ENCODE results near the gene MRTO4.
"Not testable (repeated sequence)": the region's sequence is repeated elsewhere in the genome, so short reads cannot be mapped to it uniquely, and the experiment has no call there.

MRTO4 gene

DNA sequence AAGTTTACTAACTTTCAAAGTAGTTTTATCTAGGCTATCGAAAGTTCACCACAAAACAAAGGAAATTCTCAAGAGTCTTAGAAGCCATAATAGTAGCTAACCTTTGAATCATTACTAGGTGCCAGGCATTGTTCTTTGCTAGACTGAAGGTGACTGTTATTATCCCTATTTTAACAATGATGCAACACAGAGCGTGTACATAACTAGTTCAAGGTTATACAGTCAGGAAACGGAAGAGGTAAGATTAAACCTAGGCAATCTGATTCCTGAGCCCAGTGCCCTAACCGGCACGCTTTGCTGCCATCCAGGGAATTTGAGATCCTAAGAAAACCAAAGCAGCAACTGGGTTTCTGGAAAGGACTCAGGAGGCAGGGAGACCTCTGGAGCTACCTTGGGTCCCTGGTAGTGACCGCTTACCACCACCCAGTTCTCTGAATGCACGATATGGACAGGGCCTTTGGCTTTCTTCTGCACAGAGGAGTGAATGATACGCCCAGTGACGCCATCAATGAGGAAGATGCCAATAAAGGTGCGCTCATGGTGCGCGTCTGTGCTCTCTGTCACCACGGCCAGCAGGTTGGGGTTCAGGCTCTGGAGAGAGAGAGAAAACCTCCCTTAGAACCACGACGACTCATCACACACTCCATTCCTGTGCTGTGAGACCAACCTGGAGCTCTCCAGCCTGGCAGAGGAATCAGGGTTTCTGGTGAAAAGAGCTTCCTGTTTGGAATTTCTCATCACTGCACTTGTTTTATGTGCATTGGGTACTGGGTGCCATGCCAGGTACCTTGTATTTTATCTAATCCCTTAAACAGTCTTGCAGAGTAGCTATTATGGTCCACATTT is 28.4 kb upstream of the MRTO4 start:
- DNase-seq (ENCODE audit: low read depth in 2 of 2), result no peak

DNA sequence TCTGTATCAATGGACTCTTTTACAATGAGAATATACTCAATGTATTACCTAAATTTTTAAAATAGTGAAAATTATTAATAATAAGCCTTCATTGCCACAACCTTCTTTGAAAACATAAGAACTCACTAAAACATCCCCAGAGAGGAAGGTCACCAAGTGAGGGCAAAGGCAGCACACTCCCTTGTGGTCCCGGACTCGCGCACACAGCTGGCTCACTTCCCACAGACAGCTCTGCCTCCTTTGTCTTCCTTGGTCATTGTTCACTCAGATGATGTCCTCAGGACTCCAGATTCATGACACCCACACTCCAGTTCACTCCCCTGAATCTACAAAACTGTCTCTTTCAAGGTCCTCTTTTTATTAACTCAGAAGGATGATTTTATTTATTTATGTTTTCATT is 22.4 kb upstream of the MRTO4 start:
- DNase-seq (ENCODE audit: low read depth in 2 of 2), result no peak

DNA sequence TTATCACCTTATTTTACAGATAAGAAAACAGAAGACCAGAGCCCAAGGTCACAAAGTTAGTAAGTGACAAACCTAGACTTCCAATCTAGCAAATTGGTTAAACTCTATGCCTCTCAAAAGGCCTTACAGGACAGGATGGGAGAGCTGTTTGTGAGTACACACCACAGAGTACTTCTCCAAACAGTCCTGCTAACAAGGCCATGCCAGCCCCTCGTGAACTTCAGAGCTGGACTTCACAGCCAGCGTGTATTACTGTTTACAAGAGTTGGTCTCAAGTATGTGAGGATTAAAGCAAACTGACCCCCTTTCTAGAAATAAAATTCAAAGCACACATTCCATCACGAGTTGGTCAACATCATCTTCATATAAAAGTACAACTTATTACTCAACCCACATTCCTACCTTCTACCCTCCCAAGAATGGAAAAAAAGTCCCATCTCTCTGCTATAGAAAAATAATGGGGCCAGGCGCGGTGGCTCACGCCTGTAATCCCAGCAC is 21.7 kb upstream of the MRTO4 start:
- DNase-seq (ENCODE audit: low read depth in 2 of 2), result no peak

DNA sequence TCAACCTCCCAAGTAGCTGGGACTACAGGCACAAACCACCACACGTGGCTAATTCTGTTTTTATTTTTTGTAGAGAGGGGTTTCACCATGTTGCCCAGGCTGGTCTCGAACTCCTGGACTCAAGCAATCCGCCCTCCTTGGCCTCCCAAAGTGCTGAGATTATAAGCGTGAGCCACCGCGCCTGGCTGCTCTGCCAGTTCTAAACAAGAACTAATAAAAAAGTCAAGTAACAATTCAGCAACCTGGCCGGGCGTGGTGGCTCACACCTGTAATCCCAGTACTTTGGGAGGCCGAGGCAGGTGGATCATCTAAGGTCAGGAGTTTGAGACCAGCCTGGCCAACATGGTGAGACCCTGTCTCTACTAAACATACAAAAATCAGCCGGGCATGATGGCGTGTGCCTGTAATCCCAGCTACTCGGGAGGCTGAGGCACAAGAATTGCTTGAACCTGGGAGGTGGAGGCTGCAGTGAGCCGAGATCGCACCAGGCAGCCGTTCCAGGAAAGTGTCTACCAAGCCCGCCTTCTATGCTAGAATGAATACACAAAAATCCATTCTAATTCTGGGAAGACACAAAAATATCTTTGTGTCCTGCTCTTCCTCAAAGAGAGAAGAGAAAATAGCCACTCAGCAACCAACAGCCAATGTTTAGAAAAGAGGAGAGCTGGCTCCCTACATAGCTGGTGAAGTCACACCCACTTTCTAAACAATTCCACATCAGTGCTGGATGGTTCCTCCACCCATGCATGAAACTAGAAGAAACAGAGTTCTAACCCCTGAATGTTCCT is 19.7 kb upstream of the MRTO4 start:
- DNase-seq (ENCODE audit: low read depth in 2 of 2), result not testable (repeated sequence)

DNA sequence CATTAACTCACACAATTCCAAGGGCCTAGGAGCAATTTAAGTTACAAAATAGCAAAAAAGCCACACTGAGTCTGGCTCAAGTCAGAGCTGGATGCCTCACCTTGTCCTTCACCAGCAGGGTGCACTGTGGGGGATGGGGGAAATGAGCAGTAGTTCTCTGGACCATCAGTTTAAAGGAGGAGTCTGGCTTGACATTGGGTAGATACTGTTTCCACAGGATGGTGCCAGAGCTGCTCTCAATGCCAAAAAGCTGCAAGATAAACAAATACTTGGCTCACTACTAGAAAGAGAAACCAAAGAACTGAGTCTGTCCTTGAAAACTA is 19.1 kb upstream of the MRTO4 start:
- DNase-seq (ENCODE audit: low read depth in 2 of 2), result no peak

DNA sequence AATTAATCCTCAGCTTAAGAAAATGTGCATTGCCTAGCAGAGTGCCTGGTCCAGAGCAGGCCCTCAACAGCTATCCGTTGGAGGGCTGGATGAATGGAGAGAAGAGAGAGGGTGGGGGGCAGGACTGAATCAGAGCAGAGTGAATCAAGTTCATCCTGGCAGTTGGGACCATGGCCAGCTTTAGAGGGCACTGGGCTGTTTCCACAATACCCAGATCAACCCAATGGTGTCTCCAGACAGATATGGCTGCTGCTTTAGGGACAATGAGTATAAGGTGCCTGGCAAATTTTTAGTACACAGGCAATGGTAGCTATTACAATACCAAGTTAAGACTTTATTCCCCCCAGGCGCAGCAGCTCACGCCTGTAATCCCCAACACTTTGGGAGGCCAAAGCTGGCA is 17.4 kb upstream of the MRTO4 start:
- DNase-seq (ENCODE audit: low read depth in 2 of 2), result no peak

DNA sequence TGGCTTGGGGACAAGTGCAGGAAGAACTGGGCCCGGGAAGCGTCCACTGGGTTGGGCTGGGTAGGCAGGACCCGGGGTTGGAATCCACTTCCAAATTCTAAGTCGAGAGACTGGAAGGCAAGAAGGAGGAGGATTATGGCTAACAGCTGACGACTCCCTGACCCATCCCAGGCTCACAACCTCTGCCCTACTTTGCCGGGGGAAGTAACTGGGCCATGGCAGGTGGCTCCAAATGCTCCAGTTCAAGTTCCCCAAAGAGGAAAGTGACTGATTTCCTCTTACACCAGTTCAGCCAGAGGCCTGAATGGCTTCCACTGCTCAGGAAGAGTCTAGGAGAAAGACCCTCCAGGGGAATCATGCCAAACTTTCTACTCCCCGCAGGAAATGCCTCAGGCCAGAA is 11.7 kb upstream of the MRTO4 start:
- no peak for DNase-seq (ENCODE audit: low read depth in 2 of 2)

DNA sequence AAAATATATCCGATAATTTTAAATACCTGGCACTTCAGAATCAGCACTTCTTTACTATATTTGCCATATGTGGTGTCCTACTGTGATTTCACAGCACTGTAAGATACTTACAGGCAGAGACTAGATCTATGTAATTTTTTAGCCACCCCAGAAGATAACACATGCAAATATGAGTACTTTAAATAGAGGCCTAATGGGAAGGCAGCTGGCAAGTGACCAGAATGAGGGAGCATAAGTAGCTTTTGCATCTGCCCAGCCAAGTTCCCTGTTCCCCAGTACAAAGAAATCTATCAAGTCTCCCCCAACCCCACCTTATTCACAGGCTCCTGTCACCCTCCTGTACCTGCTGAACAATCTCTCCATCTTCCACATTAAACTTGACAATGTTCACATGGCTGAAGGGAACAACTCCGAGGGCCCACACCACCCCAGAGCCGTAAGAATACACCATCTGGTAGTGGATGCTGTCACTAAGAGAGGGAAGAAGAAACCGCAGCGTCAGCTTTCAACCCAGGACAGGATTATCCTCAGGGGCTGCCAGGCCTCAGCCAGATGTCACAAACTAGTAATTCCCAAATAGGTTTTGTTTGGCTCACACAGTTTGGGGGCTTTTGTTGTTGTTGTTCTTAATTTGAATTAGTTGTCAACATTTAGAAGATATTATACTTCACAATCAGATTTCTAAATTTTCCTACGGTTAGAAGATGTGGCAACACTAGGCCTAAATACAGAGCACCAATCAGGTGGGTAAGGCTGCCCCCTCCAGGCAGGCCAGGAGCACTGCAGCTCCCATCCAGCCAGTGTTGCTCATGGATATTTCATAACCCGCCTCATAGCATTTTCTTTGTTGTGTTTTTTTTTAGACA is 10.7 kb upstream of the MRTO4 start:
- DNase-seq (ENCODE audit: low read depth in 2 of 2), result peak; percentile 17 to 29

DNA sequence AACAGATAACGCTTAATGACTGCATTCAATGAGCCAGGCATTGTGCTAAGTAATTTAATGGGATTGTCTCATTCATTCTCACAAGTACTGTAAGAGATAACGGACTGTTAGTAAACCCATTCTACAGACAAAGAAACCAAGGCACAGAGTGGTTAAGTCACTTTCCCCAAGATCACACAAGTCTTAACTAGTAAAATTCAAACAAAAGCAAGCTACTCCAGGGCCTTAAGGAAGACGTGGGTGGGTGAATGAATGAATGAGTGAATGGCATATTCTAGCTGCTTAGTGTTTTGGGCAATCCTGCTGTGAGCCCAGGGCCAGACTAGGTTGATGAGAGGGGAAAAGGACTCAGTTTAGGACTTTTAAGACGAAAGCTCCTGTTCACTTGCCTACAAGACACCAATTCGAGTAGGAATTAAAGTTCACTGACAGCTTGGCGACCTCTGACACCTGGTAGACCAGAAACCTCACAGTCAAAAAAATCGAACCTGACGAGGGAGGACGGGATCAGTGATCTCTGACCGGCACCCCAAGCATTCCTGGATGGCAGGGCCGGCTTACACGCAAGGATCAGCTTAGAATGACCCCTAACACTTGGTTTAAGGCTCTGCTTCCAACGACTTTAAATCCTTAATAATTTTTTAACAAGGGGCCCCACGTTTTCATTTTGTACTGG is 838 bp upstream of the MRTO4 start:
- DNase-seq (ENCODE audit: low read depth in 2 of 2), result no peak

DNA sequence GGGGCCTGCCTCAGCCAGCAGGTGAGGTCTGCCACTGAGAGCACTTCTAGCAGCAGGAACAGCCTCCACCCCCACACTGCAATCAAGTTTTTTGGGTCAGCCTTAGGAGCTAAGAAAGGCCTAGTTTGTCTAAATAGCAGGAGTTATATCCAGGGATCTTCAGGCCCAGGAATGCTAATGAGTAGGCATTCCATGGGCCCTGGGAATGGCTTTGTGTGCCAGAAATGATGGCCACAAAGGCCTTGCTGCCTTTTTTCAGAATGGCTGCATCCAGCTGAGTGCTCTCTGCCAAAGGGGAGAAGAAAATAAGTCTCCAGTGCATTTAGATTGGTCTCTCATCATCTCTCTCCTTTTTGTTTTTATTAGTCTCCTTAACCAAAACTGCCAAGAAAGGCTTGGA is 2.8 kb downstream of the MRTO4 start:
- DNase-seq (ENCODE audit: low read depth in 2 of 2), result no peak

DNA sequence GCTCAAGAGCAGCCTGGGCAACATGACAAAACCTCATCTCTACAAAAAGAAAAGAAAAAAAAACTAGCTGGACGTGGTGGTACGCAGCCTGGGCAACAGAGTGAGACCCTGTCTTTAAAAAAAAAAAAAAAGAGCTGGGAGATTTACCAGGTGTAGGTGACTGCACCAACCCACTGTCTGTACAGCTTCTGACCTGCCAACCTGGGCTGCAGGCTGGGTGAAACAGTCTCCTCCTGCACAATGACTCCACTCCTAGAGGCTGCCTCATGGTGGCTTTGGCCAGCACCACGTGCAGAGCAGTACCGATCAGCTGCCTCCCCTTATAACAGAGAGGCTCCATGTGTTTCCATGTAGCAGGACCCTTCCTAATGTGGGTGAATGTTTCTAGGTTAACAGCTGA is 3.7 kb downstream of the MRTO4 start:
- DNase-seq (ENCODE audit: low read depth in 2 of 2), result no peak

DNA sequence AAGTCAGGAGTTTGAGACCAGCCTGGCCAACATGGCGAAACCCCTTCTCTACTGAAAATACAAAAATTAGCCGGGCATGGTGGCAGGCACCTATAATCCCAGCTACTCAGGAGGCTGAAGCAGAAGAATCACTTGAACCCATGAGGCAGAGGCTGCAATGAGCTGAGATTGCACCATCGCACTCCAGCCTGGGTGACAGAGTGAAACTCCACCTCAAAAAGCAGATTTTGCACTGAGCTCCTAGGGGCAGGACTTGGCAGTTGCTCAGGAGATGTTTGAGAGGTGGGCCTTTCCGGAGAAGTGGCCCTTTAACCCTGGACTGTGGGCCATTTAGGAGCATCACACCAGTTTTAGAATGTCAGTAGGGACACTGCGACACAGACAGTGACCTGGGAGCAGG is 4.7 kb downstream of the MRTO4 start:
- DNase-seq (ENCODE audit: low read depth in 2 of 2), result not testable (repeated sequence)

DNA sequence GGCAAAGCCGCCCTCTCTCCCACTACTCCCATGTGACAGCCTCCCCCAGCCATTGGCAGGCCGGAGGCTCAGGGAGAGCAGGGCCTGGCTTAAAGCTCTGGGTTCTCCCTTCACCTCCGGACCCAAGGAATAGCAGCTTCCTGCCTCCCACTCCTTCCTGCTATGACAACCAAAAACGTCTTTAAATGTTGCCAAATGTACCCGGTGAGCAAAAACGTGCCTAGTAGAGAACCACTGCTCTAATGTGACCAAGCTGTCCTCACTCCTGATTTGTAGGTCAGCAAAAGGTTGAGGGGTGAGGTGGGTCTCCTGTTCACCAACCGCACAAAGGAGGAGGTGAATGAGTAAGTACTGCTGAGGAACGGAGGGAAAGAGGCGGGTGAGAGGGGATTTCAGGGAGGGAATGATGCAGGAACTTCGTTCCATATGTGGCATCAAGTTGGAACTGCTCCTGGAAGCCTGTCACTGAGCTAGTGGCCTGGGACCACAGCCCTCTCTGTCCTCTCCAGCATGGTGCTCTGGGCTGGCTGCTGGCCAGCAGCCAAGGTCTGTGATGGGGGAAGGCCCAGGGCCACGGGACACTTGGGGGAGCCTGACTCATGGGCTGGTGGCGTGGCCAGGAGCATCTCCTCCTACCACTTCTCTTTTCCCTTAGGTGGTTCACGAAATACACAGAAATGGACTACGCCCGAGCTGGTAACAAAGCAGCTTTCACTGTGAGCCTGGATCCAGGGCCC is 5.7 kb downstream of the MRTO4 start:
- no peak for DNase-seq (ENCODE audit: low read depth in 2 of 2)

DNA sequence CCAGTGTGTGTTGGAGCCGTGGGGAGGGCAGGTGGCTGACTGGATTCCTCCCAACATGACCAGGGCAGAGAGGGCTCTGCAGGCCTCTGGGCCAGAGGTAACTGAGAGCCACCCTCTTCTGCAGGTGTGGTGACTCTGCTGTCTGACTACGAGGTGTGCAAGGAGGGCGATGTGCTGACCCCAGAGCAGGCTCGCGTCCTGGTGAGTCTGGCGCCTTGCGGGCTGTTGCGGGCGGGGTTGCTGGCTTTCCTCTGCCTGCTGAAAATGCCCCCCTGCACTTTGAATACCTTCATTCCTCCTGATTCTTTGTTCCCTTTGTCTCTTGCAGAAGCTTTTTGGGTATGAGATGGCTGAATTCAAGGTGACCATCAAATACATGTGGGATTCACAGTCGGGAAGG is 6.7 kb downstream of the MRTO4 start:
- DNase-seq (ENCODE audit: low read depth in 2 of 2), result no peak

DNA sequence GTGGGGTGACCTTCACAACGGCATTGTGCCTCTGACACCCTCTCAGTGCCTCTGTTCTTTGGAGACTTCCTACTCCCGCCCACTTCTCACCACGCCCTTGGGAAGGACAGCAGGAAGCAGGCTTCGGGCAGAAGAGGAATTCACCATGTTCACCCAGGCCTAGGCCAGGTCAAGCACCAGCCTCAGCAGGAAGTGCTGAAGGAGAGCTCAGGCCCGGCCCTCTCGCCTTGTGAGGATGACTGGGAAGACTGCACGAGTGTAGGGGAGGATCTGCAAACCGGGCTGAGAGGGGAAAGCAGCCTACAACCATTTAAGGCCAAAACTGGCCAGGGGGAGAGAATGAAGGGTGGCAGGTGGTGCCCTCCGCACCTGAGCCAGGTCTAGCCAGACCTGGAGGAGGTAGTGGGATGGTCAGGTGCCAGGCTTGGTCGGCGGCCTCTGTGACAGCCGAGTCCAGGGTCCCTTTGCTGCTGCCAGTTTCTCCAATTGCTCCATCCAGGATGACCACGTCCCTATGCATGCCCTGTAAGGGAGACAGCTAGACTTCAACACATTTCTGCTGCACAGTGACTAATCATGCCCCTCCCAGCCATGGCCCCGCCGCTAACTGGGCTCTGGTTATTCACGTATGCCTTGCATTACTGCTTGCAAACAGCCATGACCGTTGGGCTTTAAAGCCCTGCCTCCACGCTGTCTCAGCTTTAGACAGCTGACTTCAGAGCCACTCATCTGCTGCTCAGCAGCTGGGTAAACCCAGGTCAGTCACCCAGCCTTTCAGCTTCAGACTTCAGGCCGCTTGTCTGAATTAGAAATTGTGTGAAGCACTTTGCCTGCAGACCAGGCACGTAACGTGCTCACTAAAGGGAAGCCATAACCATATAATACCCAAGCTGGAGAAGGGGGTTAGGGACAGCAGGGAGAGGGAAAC is 8.9 kb downstream of the MRTO4 start:
- no peak for DNase-seq (ENCODE audit: low read depth in 2 of 2)

DNA sequence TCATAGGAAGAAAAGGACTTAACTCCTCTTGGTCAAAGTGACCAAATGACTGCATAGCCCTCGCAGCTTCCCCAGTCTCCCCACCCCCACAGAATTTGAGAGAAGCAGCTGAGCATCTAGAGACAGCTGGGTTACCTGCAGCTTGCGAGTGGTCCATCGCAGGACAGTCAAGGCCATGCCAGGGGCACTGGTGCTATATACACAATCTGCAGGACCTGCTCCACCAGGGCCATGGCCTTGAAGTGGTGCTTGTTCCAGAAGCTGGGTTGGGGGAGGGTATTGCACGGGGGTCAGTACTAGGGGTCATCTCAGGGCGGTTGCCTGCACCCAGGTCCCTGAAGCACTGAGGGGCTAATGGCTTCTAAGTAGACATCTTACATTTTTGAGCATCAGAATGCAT is 10.4 kb downstream of the MRTO4 start:
- no peak for DNase-seq (ENCODE audit: low read depth in 2 of 2)

DNA sequence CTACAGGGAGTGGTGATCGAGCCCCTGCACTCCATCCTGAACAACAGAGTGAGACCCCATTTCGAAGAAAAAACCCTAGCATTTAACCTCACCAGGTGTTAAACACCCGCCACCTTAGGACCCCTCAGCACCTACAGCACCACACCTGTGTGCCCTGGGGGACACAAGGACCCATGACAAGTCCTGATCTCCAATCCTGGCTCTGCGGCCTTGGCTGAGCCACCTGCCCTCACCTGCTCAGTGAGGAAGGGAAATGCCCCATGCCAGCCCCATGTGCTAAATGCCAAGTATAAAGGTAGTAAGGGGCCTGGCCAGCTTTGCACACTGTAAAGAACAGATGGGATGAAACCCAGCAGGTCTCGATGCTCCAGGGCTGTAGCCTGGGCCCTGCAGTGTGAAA is 11.1 kb downstream of the MRTO4 start:
- DNase-seq (ENCODE audit: low read depth in 2 of 2), result no peak

DNA sequence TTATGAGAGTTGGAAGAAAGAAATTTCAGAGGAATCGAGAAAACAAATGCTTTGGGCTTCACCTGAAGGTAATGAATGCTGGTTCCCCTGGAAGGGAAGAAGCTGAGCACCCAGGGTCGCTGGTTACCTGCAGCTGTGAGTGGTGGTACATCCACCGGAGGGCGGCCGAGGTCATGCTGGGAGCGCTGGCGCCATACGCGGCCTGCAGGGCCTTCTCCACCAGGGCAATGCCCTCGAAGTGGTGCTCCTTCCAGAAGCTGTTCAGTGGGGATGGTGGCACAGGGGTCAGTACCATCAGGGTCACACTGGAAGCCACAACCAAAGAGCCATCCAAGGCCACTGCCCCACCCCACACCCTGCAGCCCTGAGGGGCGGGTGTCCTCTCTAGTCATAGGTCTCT is 16.8 kb downstream of the MRTO4 start:
- no peak for DNase-seq (ENCODE audit: low read depth in 2 of 2)

DNA sequence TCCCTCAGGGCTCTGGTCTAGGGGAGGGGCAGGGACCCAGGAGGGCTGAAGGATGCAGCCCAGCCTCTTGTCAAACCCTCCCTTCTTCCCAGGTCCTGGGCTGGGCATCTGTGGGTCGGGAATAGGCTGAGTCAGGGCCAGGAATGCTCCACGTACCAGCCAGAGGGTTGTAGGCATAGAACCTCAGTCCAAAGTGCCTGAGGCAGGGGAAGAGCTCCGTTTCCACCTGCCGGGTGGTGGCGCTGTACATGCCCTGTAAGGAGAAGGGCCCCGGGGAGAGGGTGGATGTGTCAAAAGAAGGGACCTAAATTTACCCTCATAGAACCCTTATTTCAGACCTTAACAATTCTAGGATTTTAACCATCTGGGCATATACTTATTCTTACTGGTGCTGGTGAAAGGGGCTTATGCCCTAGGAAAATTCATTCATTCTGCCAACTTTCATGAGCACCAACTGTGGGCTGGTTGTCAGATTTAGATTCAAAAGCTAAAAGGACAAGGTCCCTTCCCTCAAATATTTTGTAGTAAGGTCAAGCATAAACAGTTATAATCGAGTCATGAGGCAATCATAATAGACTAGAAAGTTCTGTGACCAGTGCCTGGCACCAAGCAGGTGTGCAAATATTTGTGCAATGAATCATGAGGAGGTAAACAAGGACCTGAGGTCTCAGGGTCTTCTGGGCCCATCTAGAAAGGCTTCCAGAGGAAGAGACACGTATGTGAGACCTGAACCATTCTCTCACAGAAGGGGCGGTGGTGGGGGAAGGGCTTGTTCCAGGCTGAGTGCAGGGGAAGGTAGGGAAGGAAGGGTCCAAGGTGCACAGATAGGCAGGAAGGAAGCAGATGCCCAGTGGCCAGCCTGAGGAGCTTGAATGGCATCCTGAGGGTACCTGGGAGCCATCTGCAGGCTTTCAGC is 18.1 kb downstream of the MRTO4 start:
- not testable (repeated sequence) for DNase-seq (ENCODE audit: low read depth in 2 of 2)
